ENCODE measurements around the gene RIPOR3. TPM values are rescaled to one million over a fixed set of nuclear protein-coding genes. Genes with fewer than 3 reads are reported as not detected.

RIPOR3 gene
- total and polyA plus RNA-seq, 4 donors: 4.3 to 9.9 (median 7.7) TPM

GRCh38 chr20:50655311-50655880 lies 35.9 kb downstream of the RIPOR3 start:
- H3K9me3 ChIP-seq (ENCODE audit: control insufficient read depth in 4 of 4, insufficient read depth in 3 of 4, low read length in 3 of 4): no peaks in the 10 kb centered on the region
- ATAC-seq (ENCODE audit: insufficient read depth, low FRiP score) (no peak), DNase-seq (peak; percentile 83 to 91 (median 90))
- H3K27ac ChIP-seq (ENCODE audit: low read depth in 1 of 2, low read length in 1 of 2): peak overlapping the region; percentile 24 to 40
- no peaks in the 10 kb centered on the region for H3K36me3 ChIP-seq (ENCODE audit: control insufficient read depth in 4 of 4, insufficient read depth in 4 of 4, low read length in 4 of 4)
- TF ChIP-seq CTCF (IDR thresholded peaks at IDR 0.05; ENCODE audit: control extremely low read depth, extremely low read depth): no peak
- no peak overlapping the region for H3K4me3 ChIP-seq
- H3K9ac ChIP-seq (ENCODE audit: insufficient read depth in 1 of 2, low read length in 2 of 2): peak overlapping the region in 1 of 2 donors; percentile 50
- H3K27me3 ChIP-seq (ENCODE audit: control insufficient read depth in 3 of 3, insufficient read depth in 3 of 3, low read length in 2 of 3): no peaks in the 10 kb centered on the region
- H3K4me1 ChIP-seq (ENCODE audit: control insufficient read depth in 5 of 5, insufficient read depth in 5 of 5, low read length in 5 of 5): peaks cover 0 to 15% (median 2%) of the 10 kb centered on the region in 5 donors
- WGBS, 2 donors: 71 to 76% methylated on average over 16 of the region's 16 CpGs

GRCh38 chr20:50654904-50655303 lies 36.4 kb downstream of the RIPOR3 start:
- H3K4me3 ChIP-seq: no peak overlapping the region
- peak overlapping the region; percentile 24 to 40 for H3K27ac ChIP-seq (ENCODE audit: low read depth in 1 of 2, low read length in 1 of 2)
- ATAC-seq (ENCODE audit: insufficient read depth, low FRiP score) (no peak), DNase-seq (no peak)
- H3K9ac ChIP-seq (ENCODE audit: insufficient read depth in 1 of 2, low read length in 2 of 2): no peak overlapping the region
- 74 to 90% methylated on average over 6 of the region's 6 CpGs for WGBS, 2 donors
- no peaks in the 10 kb centered on the region for H3K36me3 ChIP-seq (ENCODE audit: control insufficient read depth in 4 of 4, insufficient read depth in 4 of 4, low read length in 4 of 4)
- no peak for TF ChIP-seq CTCF (IDR thresholded peaks at IDR 0.05; ENCODE audit: control extremely low read depth, extremely low read depth)
- no peaks in the 10 kb centered on the region for H3K27me3 ChIP-seq (ENCODE audit: control insufficient read depth in 3 of 3, insufficient read depth in 3 of 3, low read length in 2 of 3)
- H3K4me1 ChIP-seq (ENCODE audit: control insufficient read depth in 5 of 5, insufficient read depth in 5 of 5, low read length in 5 of 5): peaks cover 0 to 15% (median 2%) of the 10 kb centered on the region in 5 donors
- H3K9me3 ChIP-seq (ENCODE audit: control insufficient read depth in 4 of 4, insufficient read depth in 3 of 4, low read length in 3 of 4): no peaks in the 10 kb centered on the region

- ATAC-seq (ENCODE audit: insufficient read depth, low FRiP score) (no peak), DNase-seq (peak in 1 of 3 donors; percentile 15)
- H3K4me3 ChIP-seq: no peak overlapping the region
- no peak overlapping the region for H3K27ac ChIP-seq (ENCODE audit: low read depth in 1 of 2, low read length in 1 of 2)
- TF ChIP-seq CTCF (IDR thresholded peaks at IDR 0.05; ENCODE audit: control extremely low read depth, extremely low read depth): no peak
- no peaks in the 10 kb centered on the region for H3K36me3 ChIP-seq (ENCODE audit: control insufficient read depth in 4 of 4, insufficient read depth in 4 of 4, low read length in 4 of 4)
- no peaks in the 10 kb centered on the region for H3K27me3 ChIP-seq (ENCODE audit: control insufficient read depth in 3 of 3, insufficient read depth in 3 of 3, low read length in 2 of 3)
- peaks cover 0 to 15% (median 0%) of the 10 kb centered on the region in 5 donors for H3K4me1 ChIP-seq (ENCODE audit: control insufficient read depth in 5 of 5, insufficient read depth in 5 of 5, low read length in 5 of 5)
- no peak overlapping the region for H3K9ac ChIP-seq (ENCODE audit: insufficient read depth in 1 of 2, low read length in 2 of 2)
- H3K9me3 ChIP-seq (ENCODE audit: control insufficient read depth in 4 of 4, insufficient read depth in 3 of 4, low read length in 3 of 4): no peaks in the 10 kb centered on the region
- WGBS, 2 donors: 76% methylated on average over 11 of the region's 11 CpGs
Measured at GRCh38 chr20:50652702-50653294, 38.5 kb downstream of the RIPOR3 start.

Measured in lung (tissue), 12 donors.